Cerebellar nuclear complex (tissue), 1 donor: ENCODE measurements around the gene NDUFAB1.
A peak's percentile ranks its signal among the peaks of the same experiment; 100 is the strongest.
"Not testable (repeated sequence)": the region's sequence is repeated elsewhere in the genome, so short reads cannot be mapped to it uniquely, and the experiment has no call there.

Experiments used
- DNase-seq, 2 experiments: peaks; one replicate each; lab custom pipeline; 2025; lab: John Stamatoyannopoulos, UW

NDUFAB1 gene

GRCh38 chr16:23584186-23585076 lies 11.7 kb downstream of the NDUFAB1 start:
- DNase-seq, result no peak

DNA sequence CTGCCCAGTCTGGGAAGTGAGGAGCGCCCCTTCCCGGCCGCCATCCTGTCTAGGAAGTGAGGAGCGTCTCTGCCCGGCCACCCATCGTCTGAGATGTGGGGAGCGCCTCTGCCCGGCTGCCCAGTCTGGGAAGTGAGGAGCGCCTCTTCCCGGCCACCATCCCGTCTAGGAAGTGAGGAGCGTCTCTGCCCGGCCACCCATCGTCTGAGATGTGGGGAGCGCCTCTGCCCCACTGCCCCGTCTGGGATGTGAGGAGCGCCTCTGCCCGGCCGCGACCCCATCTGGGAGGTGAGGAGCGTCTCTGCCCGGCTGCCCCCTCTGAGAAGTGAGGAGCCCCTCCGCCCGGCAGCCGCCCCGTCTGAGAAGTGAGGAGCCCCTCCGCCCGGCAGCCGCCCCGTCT lies 12.8 kb downstream of the NDUFAB1 start:
- DNase-seq, result not testable (repeated sequence)

DNA sequence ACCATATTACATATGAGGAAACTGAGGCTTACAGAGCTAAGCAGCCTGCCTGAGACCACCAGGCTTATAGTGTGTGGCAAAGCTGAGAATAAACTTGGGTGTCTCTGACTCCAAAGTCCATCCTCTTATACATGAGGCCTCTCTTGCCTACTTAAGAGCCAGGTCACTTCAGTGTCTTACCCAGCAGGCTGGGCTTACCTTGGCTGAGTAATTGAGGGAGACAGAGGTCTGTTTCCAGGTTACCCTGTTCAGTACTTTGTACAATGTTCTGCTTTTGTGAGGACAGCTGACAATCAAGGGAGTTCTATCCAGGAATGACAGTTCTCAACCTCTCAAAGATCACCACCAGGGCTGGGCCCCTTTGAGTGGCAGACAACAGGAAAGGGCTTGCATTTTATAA lies 14.4 kb downstream of the NDUFAB1 start:
- no peak for DNase-seq

- DNase-seq, result no peak
These were observed 15.7 kb downstream of the NDUFAB1 start for GRCh38 chr16:23580391-23580790.

- no peak for DNase-seq
These were observed 16.7 kb downstream of the NDUFAB1 start for GRCh38 chr16:23579371-23579770.

DNA sequence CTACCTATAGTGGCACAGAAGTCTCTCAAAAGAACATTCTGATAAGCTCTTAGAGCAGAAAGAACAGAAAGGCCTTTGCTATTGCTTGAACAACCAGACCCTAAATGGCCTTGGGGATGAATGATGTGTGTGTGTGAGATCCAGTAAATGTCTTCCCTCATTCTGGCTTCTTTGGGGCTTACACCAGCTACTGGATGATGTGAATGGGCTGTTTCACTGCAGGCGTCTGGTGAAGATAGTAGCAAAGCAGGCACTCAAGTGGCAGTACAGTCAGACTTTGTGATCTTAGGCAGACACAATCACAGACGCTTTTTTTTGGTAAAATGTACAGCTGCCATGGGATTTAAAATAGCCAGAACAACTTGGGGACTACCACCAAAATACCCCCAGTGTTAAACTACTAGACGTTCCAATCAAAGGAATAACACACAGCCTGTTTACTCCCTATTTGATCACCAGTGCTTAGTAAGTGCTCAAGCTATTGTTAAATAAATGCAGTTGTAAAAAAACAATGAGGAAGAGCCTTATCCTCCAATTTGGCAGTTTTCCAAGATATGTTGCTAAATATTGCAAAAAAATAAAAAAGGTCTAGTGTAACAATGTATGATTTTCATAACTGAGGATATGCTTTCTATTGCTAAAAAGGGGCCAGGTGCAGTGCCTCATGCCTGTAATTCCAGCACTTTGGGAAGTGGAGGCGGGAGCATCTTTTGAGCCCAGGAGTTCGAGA lies 17.9 kb downstream of the NDUFAB1 start:
- no peak for DNase-seq

GRCh38 chr16:23577493-23577892 lies 18.6 kb downstream of the NDUFAB1 start:
- no peak for DNase-seq

DNA sequence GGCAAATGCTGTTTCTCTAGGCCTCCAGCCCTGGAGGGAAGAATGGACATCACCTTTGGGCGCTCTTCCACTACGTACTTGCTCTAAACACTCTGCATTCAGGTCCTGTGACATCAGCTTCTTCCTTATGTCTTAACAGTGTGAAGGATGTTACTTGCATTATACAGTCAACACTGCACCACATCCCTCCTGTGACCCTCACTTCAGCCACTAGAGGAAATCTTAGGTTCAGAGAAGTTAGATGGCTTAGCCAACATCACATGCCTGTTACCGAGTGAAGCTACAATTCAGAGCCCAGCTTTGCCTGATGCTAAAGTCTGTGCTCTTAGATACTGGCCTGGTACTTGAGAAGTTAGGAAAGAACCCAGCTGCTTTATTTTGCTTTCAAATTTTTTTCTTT lies 20.3 kb downstream of the NDUFAB1 start:
- no peak for DNase-seq

GRCh38 chr16:23573817-23574216 lies 22.3 kb downstream of the NDUFAB1 start:
- DNase-seq, result no peak

DNA sequence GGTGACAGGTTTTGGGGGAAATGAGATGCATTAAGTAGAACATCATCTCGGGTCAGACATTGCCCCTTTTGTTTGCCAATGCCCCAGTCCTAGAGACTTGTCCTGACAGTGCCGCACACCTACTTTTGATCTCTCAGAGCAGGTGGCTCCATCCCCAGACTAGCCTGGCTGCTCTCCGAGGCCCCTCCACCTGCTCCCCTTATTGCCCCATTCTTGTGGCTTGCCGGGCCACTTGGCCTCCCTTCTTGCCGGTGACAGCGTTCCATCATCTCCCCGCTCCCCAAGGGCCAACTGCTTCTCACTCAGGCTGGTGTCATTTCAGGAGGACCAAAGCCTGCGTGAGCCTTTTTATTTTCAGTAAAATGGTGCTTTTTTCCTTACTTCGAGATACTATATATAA lies 23.7 kb downstream of the NDUFAB1 start:
- DNase-seq, result no peak

DNA sequence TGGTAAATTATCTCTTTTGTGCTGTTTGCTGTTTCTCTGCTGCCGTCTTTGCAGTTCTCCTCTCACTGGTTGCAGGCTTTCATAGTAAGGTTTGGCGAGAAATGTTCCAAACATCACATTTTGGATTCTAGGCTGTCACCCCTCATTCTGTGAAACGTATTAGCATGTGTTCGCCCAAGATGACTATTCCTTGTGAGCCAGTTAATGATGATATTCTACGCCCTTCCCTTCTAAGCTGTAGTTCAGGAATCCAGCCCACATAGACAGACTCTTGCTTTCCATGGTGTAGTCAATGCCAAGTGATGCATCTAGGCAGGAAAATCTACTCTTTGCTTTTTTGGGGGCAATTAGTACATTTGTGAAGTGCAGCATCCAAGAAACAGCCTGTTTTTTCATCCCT lies 24.2 kb downstream of the NDUFAB1 start:
- no peak for DNase-seq

GRCh38 chr16:23570992-23571632 lies 25.0 kb downstream of the NDUFAB1 start:
- no peak for DNase-seq

- DNase-seq, result no peak
These were observed 28.5 kb downstream of the NDUFAB1 start for GRCh38 chr16:23567602-23568001.

DNA sequence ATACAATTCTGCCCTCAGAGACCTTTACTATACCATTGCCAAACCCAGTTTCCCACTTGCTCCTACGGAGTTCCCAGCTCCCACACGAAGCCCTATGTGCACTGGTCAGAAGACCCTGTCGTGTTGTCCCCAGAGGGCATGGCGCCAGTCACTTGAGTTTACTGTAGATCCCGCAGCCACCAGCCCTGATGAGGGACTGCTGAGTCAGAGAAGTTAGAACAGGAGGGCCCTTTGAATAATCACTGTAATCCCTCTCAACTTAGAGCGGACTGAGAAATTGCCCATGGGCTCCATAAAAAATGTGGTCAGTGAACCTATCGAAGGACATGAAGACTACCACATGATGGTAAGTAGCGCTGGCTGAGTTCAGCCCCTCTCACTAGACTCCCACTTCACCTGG lies 29.4 kb downstream of the NDUFAB1 start:
- DNase-seq, result no peak

- DNase-seq, result no peak
These were observed 31.3 kb downstream of the NDUFAB1 start for GRCh38 chr16:23564575-23565363.

- no peak for DNase-seq
These were observed 32.9 kb downstream of the NDUFAB1 start for GRCh38 chr16:23563186-23563585.

DNA sequence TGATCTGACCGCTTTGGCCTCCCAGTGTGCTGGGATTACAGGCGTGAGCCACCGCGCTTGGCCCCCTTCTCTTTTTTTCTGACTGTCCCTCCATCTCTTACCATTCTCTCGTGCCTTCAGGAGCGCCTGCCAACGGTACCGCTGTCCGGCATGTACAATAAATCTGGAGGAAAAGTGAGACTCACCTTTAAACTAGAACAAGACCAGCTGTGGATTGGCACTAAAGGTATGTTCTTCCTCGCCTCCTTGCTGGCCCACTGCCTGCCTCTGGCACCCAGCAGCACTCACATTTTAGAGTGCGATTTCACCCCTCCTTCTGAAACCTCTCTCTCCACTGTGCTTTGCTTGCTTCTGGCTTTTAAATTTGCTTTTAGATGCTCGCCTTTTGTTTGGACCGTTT lies 33.6 kb downstream of the NDUFAB1 start:
- no peak for DNase-seq

GRCh38 chr16:23561586-23561985 lies 34.5 kb downstream of the NDUFAB1 start:
- no peak for DNase-seq

DNA sequence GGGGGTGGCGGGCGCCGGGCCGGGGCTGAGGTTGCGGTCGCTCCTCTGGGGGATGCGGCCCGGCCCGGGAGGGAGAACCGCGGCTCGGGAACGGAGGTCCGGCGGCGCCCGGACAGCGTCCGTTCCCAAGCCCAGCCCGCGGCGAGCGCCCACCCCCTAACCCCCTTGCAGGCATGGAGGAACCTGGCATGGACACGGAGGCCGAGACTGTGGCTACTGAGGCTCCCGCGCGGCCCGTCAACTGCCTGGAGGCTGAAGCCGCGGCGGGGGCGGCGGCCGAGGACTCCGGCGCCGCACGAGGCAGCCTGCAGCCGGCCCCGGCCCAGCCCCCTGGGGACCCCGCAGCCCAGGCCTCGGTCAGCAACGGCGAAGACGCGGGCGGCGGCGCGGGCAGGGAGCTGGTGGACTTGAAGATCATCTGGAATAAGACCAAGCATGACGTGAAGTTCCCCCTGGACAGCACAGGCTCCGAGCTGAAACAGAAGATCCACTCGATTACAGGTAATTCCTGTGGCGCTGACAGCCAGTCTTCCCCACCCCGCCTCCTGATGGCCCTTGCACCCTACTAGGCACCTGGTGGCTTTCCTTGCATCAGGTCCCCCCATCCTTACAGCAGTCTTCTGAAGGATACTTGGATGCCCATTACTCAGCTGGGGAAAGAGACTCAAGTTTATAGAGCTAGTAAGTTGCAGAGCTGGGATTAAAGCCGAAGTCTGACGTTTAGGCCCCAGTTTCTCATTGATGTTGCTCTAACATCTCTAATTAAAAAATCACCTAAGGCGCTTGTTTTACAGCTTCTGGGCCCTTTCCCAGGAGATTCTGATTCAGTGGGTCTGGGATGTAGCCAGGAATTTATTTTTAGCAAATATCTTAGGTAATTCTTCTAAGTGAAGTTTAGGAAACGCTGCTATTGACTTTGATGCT lies 38.1 kb downstream of the NDUFAB1 start:
- DNase-seq, result no peak

DNA sequence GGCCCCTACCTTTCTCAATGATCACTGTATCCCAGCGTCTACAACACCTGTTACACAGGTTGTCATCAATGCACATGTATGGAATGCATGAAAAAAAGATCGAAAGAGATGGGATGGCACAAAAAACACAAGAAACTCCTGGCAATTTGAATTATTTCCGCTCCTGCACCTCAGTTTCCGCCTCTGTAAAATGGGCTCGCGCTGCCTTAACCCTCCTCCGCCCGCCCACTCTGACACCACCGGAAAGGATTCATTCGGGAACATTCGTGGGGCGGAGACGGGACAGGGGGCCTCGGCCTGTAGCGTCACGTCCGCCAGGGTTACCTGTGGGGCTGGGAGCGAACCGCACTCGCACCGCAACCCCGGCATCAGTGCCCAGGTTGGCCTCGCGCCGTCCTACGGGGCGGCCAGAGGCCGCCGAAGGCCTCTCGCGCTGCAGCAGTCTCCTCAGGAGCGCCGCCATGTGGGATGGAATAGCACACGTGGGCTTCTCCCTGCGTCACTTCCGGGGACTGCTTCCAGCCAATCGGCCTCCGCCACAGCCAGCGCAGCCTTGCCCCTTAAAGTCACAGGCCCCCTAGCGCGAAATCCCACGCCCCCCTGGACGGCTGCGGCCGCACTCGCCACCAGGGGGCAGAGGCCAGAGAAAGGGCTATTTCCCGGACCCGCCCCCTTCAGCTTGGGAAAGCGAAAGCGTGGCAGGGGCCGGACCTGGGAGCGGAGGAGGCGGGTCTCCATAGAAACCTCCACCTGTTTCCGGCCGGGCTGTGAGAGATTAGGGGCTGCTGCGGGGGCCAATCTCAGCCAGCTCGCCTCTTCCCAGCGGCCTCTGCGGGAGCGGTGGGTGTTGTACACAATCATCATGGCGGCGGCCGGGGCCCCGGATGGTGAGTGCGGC lies 39.0 kb downstream of the NDUFAB1 start, which contains the start of the genes EARS2 and UBFD1:
Gene EARS2, minus strand, starts transcription at position 470 of the 898 bp plus-strand sequence. Its CDS starts 7 bp downstream, at position 463.
Gene UBFD1, plus strand, starts transcription at position 847 of the 898 bp plus-strand sequence. Its CDS starts 16 bp downstream, at position 863.
- peak in 1 of 2 experiments; percentile 85 for DNase-seq
